WTC11 (cell line): ENCODE results near the gene AZU1.

Source experiments
- CREB1 ChIP-seq: sonication (generic); formaldehyde crosslinking; IDR thresholded peaks from 2 replicates; pipeline ENCODE4 v1.8.0; 2023; ENCODE audit warnings: mild to moderate bottlenecking, missing genetic modification reagents
- CTCF ChIP-seq: fragments of 200-600 bp; IDR thresholded peaks from 2 replicates; pipeline ENCODE4 v1.8.0; 2022; ENCODE audit warnings: antibody characterized with exemption
- JUN ChIP-seq: sonication (generic); formaldehyde crosslinking; IDR thresholded peaks from 2 replicates; pipeline ENCODE4 v1.8.0; 2023; ENCODE audit warnings: mild to moderate bottlenecking, missing genetic modification reagents
- TP53 ChIP-seq: sonication (generic); formaldehyde crosslinking; IDR thresholded peaks from 2 replicates; pipeline ENCODE4 v1.8.1; 2023; ENCODE audit warnings: mild to moderate bottlenecking, missing genetic modification reagents
- ZNF121 ChIP-seq: sonication (generic); formaldehyde crosslinking; IDR thresholded peaks from 2 replicates; pipeline ENCODE4 v1.8.0; 2023; ENCODE audit warnings: missing genetic modification reagents
- TF ChIP-seq, protein P1 (sequence below): sonication (generic); formaldehyde crosslinking; IDR thresholded peaks from 2 replicates; pipeline ENCODE4 v1.8.1; 2023; ENCODE audit warnings: mild to moderate bottlenecking, missing genetic modification reagents, moderate library complexity
- TF ChIP-seq, protein P2 (sequence below): sonication (generic); formaldehyde crosslinking; conservative IDR thresholded peaks from 2 replicates; pipeline ENCODE4 v1.8.1; 2022; ENCODE audit warnings: mild to moderate bottlenecking, missing genetic modification reagents

- no peak for TF ChIP-seq CTCF
- TF ChIP-seq, protein P1, sequence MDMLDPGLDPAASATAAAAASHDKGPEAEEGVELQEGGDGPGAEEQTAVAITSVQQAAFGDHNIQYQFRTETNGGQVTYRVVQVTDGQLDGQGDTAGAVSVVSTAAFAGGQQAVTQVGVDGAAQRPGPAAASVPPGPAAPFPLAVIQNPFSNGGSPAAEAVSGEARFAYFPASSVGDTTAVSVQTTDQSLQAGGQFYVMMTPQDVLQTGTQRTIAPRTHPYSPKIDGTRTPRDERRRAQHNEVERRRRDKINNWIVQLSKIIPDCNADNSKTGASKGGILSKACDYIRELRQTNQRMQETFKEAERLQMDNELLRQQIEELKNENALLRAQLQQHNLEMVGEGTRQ (CRISPR knock-in tag): no peak
- TF ChIP-seq CREB1 (CRISPR knock-in tag): no peak
- no peak for TF ChIP-seq JUN (CRISPR knock-in tag)
- TF ChIP-seq, protein P2, sequence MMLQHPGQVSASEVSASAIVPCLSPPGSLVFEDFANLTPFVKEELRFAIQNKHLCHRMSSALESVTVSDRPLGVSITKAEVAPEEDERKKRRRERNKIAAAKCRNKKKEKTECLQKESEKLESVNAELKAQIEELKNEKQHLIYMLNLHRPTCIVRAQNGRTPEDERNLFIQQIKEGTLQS: no peak
- TF ChIP-seq TP53 (CRISPR knock-in tag): no peak
- no peak for TF ChIP-seq ZNF121
Observed at GRCh38 chr19:840519-841206, 13.0 kb downstream of the AZU1 start, which contains the start of gene PRTN3.
